ENCODE results near the gene ZDHHC14. TPM values are rescaled to one million over a fixed set of nuclear protein-coding genes. Genes with fewer than 3 reads are reported as not detected.
A peak's percentile ranks its signal among the peaks of the same experiment; 100 is the strongest.
"Not testable (repeated sequence)": the region's sequence is repeated elsewhere in the genome, so short reads cannot be mapped to it uniquely, and the experiment has no call there.

The ZDHHC14 gene
- polyA plus RNA-seq, 1 donor: 6.7 TPM

GRCh38 chr6:157381631-157382621 is 936 bp downstream of the ZDHHC14 start:
- peak; percentile 57 for DNase-seq

- no peak for DNase-seq
Observed at GRCh38 chr6:157382821-157383220, 1.8 kb downstream of the ZDHHC14 start.

- no peak for DNase-seq
Observed at GRCh38 chr6:157383471-157383870, 2.5 kb downstream of the ZDHHC14 start.

GRCh38 chr6:157384962-157385361 is 4.0 kb downstream of the ZDHHC14 start:
- not testable (repeated sequence) for DNase-seq

- no peak for DNase-seq
Observed at GRCh38 chr6:157385482-157385881, 4.5 kb downstream of the ZDHHC14 start.

- DNase-seq: no peak
Observed at GRCh38 chr6:157386023-157386422, 5.0 kb downstream of the ZDHHC14 start.

GRCh38 chr6:157386454-157386853 is 5.5 kb downstream of the ZDHHC14 start:
- DNase-seq: no peak

- no peak for DNase-seq
Observed at GRCh38 chr6:157388924-157389323, 7.9 kb downstream of the ZDHHC14 start.

GRCh38 chr6:157390273-157391060 is 9.5 kb downstream of the ZDHHC14 start:
- no peak for DNase-seq

- no peak for DNase-seq
Observed at GRCh38 chr6:157392927-157393668, 12.1 kb downstream of the ZDHHC14 start.

- no peak for DNase-seq
Observed at GRCh38 chr6:157393669-157394327, 12.8 kb downstream of the ZDHHC14 start.

- not testable (repeated sequence) for DNase-seq
Observed at GRCh38 chr6:157395199-157395598, 14.2 kb downstream of the ZDHHC14 start.

- no peak for DNase-seq
Observed at GRCh38 chr6:157396026-157396425, 15.0 kb downstream of the ZDHHC14 start.

GRCh38 chr6:157397660-157398059 is 16.7 kb downstream of the ZDHHC14 start:
- no peak for DNase-seq

GRCh38 chr6:157398151-157398550 is 17.2 kb downstream of the ZDHHC14 start:
- no peak for DNase-seq

- DNase-seq: no peak
Observed at GRCh38 chr6:157400676-157401075, 19.7 kb downstream of the ZDHHC14 start.

- no peak for DNase-seq
Observed at GRCh38 chr6:157401734-157402338, 20.8 kb downstream of the ZDHHC14 start.

- no peak for DNase-seq
Observed at GRCh38 chr6:157402996-157403685, 22.2 kb downstream of the ZDHHC14 start.

- no peak for DNase-seq
Observed at GRCh38 chr6:157403686-157404051, 22.7 kb downstream of the ZDHHC14 start.

- no peak for DNase-seq
Observed at GRCh38 chr6:157405986-157406385, 25.0 kb downstream of the ZDHHC14 start.

GRCh38 chr6:157406661-157407060 is 25.7 kb downstream of the ZDHHC14 start:
- DNase-seq: no peak
